Spleen (tissue), 7 donors: ENCODE data around the gene ATP2B2.

Experiments
- CTCF ChIP-seq, 11 experiments: fragments of 200-600 bp in 7 of 11; fragments of 450-650 bp in 4 of 11; sonication (generic) in 4 of 11; IDR thresholded peaks in 8 of 11; conservative IDR thresholded peaks in 3 of 11; 1 replicate in 7 of 11; 2 replicates in 4 of 11; pipeline versions ENCODE4 v1.4.0 to v1.8.0; 2016 to 2021; ENCODE audit warnings: antibody characterized with exemption in 11 of 11, inconsistent platforms in 4 of 11, mild to moderate bottlenecking in 1 of 11
- POLR2A ChIP-seq, 3 donors: fragments of 450-650 bp; IDR thresholded peaks; one replicate each; pipeline ENCODE4 v1.5.1; 2017; ENCODE audit warnings: antibody characterized with exemption in 3 of 3, mild to moderate bottlenecking in 1 of 3
- donor health status: DM: no; HTN: no; CAD: no; lungs with moderate emphysema.
- donor health status: DM: no; HTN: no; CAD: no.
- donor health status: DM: no; HTN: no; CAD: no.

GRCh38 chr3:10340046-10340445 is 165.3 kb downstream of the ATP2B2 start:
- TF ChIP-seq CTCF (IDR thresholded peaks at IDR 0.05 in 8 of 11, conservative IDR thresholded peaks at IDR 0.05 in 3 of 11) = no peak
- TF ChIP-seq POLR2A (IDR thresholded peaks at IDR 0.05) = no peak
